ENCODE data around the gene LPP. TPM values are rescaled to one million over a fixed set of nuclear protein-coding genes. Genes with fewer than 3 reads are reported as not detected.
A peak's percentile ranks its signal among the peaks of the same experiment; 100 is the strongest.

Gene LPP
- polyA plus RNA-seq, 3 donors = 14.1 to 23.2 (median 15.3) TPM

DNA sequence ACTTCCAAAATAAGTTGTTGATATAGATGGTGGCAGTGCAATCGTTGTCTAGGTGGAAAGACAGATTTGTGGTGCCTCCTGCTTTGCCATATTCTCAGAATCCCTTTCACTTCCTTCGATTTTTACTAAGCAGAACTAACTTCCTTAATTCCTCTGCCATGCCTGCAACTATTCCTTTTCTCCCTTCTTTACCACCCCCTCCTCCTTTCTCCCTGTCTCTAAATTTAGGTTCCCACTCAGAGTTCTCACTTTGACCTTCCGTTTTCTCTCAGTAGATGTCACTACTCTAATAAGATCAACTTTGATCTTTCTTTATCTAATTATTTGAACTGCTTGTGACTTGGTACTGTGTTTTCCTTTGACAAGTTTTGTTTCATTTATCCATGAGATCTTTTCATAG is 351.2 kb downstream of the LPP start:
- peak overlapping the region in 5 of 7 donors; percentile 4 to 82 (median 57) for H3K27ac Mint-ChIP-seq

DNA sequence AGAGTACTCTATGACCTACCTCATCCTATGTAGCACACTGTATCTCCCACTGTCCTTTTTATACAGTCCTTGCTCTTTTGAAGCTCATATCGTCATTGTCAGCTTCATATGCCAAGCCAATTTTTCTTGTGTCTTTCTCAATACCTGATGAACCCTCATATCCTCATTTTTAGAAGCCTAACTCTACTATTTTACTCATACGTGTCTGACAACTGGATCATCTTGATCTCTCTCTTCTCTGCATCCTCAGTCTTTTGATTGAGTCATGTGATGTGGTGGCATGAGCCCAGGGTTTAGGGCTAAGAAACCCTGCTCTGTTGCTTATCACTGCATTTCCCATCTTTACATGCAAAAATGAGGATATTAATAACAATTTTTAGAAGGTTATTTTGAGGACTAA is 352.0 kb downstream of the LPP start:
- Mint-ChIP-seq H3K4me1 (peaks cover 38% of the 10 kb centered on the region), H3K36me3 (peaks cover 21 to 30% of the 10 kb centered on the region in 2 donors), H3K9me3 (peaks cover 14 to 24% (median 20%) of the 10 kb centered on the region in 7 donors), H3K27me3 (ENCODE audit: low read depth in 3 of 3) (peaks cover 0 to 7% (median 7%) of the 10 kb centered on the region in 3 donors), H3K27ac (peak overlapping the region in 1 of 7 donors; percentile 53), H3K4me3 (no peak overlapping the region)
- no peak overlapping the region for H3K4me2 ChIP-seq (replicated peaks; ENCODE audit: extremely low read depth, low read length, poor library complexity, severe bottlenecking)
- H3K27me3 ChIP-seq (ENCODE audit: control insufficient read depth in 2 of 2, insufficient read depth in 2 of 2, low read length in 2 of 2) = no peaks in the 10 kb centered on the region
- no peak overlapping the region for H3K27ac ChIP-seq (ENCODE audit: low read depth in 1 of 2, low read length in 2 of 2)
- peaks cover 0 to 9% of the 10 kb centered on the region in 2 donors for H3K36me3 ChIP-seq (replicated peaks in 1 of 2; ENCODE audit: control insufficient read depth in 1 of 2, insufficient read depth in 2 of 2, low read length in 2 of 2)
- no peaks in the 10 kb centered on the region for H3K79me2 ChIP-seq (ENCODE audit: insufficient read depth, low read length)
- TF ChIP-seq, protein P1, sequence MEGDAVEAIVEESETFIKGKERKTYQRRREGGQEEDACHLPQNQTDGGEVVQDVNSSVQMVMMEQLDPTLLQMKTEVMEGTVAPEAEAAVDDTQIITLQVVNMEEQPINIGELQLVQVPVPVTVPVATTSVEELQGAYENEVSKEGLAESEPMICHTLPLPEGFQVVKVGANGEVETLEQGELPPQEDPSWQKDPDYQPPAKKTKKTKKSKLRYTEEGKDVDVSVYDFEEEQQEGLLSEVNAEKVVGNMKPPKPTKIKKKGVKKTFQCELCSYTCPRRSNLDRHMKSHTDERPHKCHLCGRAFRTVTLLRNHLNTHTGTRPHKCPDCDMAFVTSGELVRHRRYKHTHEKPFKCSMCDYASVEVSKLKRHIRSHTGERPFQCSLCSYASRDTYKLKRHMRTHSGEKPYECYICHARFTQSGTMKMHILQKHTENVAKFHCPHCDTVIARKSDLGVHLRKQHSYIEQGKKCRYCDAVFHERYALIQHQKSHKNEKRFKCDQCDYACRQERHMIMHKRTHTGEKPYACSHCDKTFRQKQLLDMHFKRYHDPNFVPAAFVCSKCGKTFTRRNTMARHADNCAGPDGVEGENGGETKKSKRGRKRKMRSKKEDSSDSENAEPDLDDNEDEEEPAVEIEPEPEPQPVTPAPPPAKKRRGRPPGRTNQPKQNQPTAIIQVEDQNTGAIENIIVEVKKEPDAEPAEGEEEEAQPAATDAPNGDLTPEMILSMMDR (IDR thresholded peaks at IDR 0.05) = no peak
- peaks cover 0 to 13% of the 10 kb centered on the region in 2 donors for H3K9me3 ChIP-seq (replicated peaks in 1 of 2; ENCODE audit: control insufficient read depth in 1 of 2, insufficient read depth in 1 of 2, low read length in 2 of 2)
- H2AFZ ChIP-seq (ENCODE audit: insufficient read depth, low read depth, low read length, poor library complexity, severe bottlenecking) = no peak overlapping the region
- intact Hi-C loops (cut with micrococcal nuclease) = no loop called here
- no peak overlapping the region for H3K4me3 ChIP-seq (replicated peaks in 1 of 3; ENCODE audit: low read depth in 2 of 3, low read length in 3 of 3)
- peak in 2 of 3 donors; percentile 12 to 63 for DNase-seq
- 50% methylated on average over 1 of the region's 2 CpGs for WGBS (ENCODE audit: insufficient coverage)
- H3K9ac ChIP-seq (ENCODE audit: insufficient read depth, low read length, poor library complexity, severe bottlenecking) = no peak overlapping the region
- peaks cover 38 to 43% of the 10 kb centered on the region in 2 donors for H3K4me1 ChIP-seq (ENCODE audit: control insufficient read depth in 1 of 2, insufficient read depth in 2 of 2, low read length in 2 of 2)
- no peaks in the 10 kb centered on the region for H4K20me1 ChIP-seq (ENCODE audit: insufficient read depth, low read length)

More for the DNA sequence above, 351.2 kb downstream of the LPP start:
- no peak overlapping the region for H3K27ac ChIP-seq (ENCODE audit: low read depth in 1 of 2, low read length in 2 of 2)
- H3K27me3 ChIP-seq (ENCODE audit: control insufficient read depth in 2 of 2, insufficient read depth in 2 of 2, low read length in 2 of 2) = no peaks in the 10 kb centered on the region
- H3K9ac ChIP-seq (ENCODE audit: insufficient read depth, low read length, poor library complexity, severe bottlenecking) = no peak overlapping the region
- H3K36me3 ChIP-seq (replicated peaks in 1 of 2; ENCODE audit: control insufficient read depth in 1 of 2, insufficient read depth in 2 of 2, low read length in 2 of 2) = peaks cover 0 to 9% of the 10 kb centered on the region in 2 donors
- H3K4me2 ChIP-seq (replicated peaks; ENCODE audit: extremely low read depth, low read length, poor library complexity, severe bottlenecking) = no peak overlapping the region
- peaks cover 0 to 7% (median 6%) of the 10 kb centered on the region in 3 donors for H3K27me3 Mint-ChIP-seq (ENCODE audit: low read depth in 3 of 3)
- no peaks in the 10 kb centered on the region for H3K79me2 ChIP-seq (ENCODE audit: insufficient read depth, low read length)
- peaks cover 14 to 24% (median 20%) of the 10 kb centered on the region in 7 donors for H3K9me3 Mint-ChIP-seq
- intact Hi-C loops (cut with micrococcal nuclease) = no loop called here
- no peak overlapping the region for H3K4me3 ChIP-seq (replicated peaks in 1 of 3; ENCODE audit: low read depth in 2 of 3, low read length in 3 of 3)
- peaks cover 38 to 43% of the 10 kb centered on the region in 2 donors for H3K4me1 ChIP-seq (ENCODE audit: control insufficient read depth in 1 of 2, insufficient read depth in 2 of 2, low read length in 2 of 2)
- DNase-seq = peak in 1 of 3 donors; percentile 16
- H3K4me1 Mint-ChIP-seq = peaks cover 38% of the 10 kb centered on the region
- peaks cover 0 to 13% of the 10 kb centered on the region in 2 donors for H3K9me3 ChIP-seq (replicated peaks in 1 of 2; ENCODE audit: control insufficient read depth in 1 of 2, insufficient read depth in 1 of 2, low read length in 2 of 2)
- H2AFZ ChIP-seq (ENCODE audit: insufficient read depth, low read depth, low read length, poor library complexity, severe bottlenecking) = no peak overlapping the region
- TF ChIP-seq, protein P1 (IDR thresholded peaks at IDR 0.05) = no peak
- H3K4me3 Mint-ChIP-seq = peak overlapping the region in 1 of 2 donors; percentile 28
- no peaks in the 10 kb centered on the region for H4K20me1 ChIP-seq (ENCODE audit: insufficient read depth, low read length)
- H3K36me3 Mint-ChIP-seq = peaks cover 18 to 38% of the 10 kb centered on the region in 2 donors
- WGBS (ENCODE audit: insufficient coverage) = 29% methylated on average over 1 of the region's 3 CpGs

All from CD14-positive monocyte (primary cell).